Measurements from ENCODE around the gene GRK3.
A peak's percentile ranks its signal among the peaks of the same experiment; 100 is the strongest.
"Not testable (repeated sequence)": the region's sequence is repeated elsewhere in the genome, so short reads cannot be mapped to it uniquely, and the experiment has no call there.

The GRK3 gene

GRCh38 chr22:25545672-25546071 is 18.8 kb upstream of the GRK3 start:
- no peak for TF ChIP-seq CTCF (IDR thresholded peaks at IDR 0.05)
- Histone ChIP-seq H3K27ac (peak overlapping the region in 1 of 2 donors; percentile 13), H3K4me3 (no peak overlapping the region)
- no peak for DNase-seq (ENCODE audit: low spot score)

GRCh38 chr22:25546242-25546641 is 18.2 kb upstream of the GRK3 start:
- no peak for TF ChIP-seq CTCF (IDR thresholded peaks at IDR 0.05)
- DNase-seq (ENCODE audit: low spot score) = no peak
- Histone ChIP-seq H3K4me3 (no peak overlapping the region), H3K27ac (peak overlapping the region in 1 of 2 donors; percentile 13)

- no peak overlapping the region for H3K4me3 ChIP-seq
- no peak for DNase-seq (ENCODE audit: low spot score)
- TF ChIP-seq CTCF (IDR thresholded peaks at IDR 0.05) = no peak
- H3K27ac ChIP-seq = no peak overlapping the region
Measured at GRCh38 chr22:25546751-25547150, 17.7 kb upstream of the GRK3 start.

- no peak for DNase-seq (ENCODE audit: low spot score)
- H3K4me3 ChIP-seq = no peak overlapping the region
- no peak for TF ChIP-seq CTCF (IDR thresholded peaks at IDR 0.05)
- no peak overlapping the region for H3K27ac ChIP-seq
Measured at GRCh38 chr22:25548866-25549464, 15.5 kb upstream of the GRK3 start.

GRCh38 chr22:25551396-25551795 is 13.1 kb upstream of the GRK3 start:
- Histone ChIP-seq H3K4me3 (no peak overlapping the region), H3K27ac (no peak overlapping the region)
- no peak for DNase-seq (ENCODE audit: low spot score)
- TF ChIP-seq CTCF (IDR thresholded peaks at IDR 0.05) = no peak

GRCh38 chr22:25552405-25552804 is 12.1 kb upstream of the GRK3 start:
- not testable (repeated sequence) for DNase-seq (ENCODE audit: low spot score); H3K27ac ChIP-seq; H3K4me3 ChIP-seq

- no peak for DNase-seq (ENCODE audit: low spot score)
- TF ChIP-seq CTCF (IDR thresholded peaks at IDR 0.05) = no peak
- Histone ChIP-seq H3K4me3 (no peak overlapping the region), H3K27ac (no peak overlapping the region)
Measured at GRCh38 chr22:25553131-25553530, 11.3 kb upstream of the GRK3 start.

Data from coronary artery (tissue), 2 donors.